Thoracic aorta (tissue), 2 donors: Measurements from ENCODE around the gene ZKSCAN1. TPM values are rescaled to one million over a fixed set of nuclear protein-coding genes. Genes with fewer than 3 reads are reported as not detected.
A peak's percentile ranks its signal among the peaks of the same experiment; 100 is the strongest.
"Not testable (repeated sequence)": the region's sequence is repeated elsewhere in the genome, so short reads cannot be mapped to it uniquely, and the experiment has no call there.

Source experiments
- ATAC-seq: fragments of 150-250 bp; one replicate; pipeline ENCODE4 v1.8.0; 2017; ENCODE audit warnings: low read depth; ENCODE audit not compliant: insufficient number of reproducible peaks, low FRiP score
- DNase-seq: peaks from one replicate; pipeline ENCODE4 v3.0.0-alpha.2; 2020; ENCODE audit warnings: low spot score
- H3K27ac ChIP-seq, 2 donors: fragments of 200-600 bp; sonication (generic); 1 replicate in 1 of 2; 2 replicates in 1 of 2; pipeline ENCODE4 v1.5.1; 2016; ENCODE audit warnings: mild to moderate bottlenecking in 2 of 2, moderate library complexity in 2 of 2
- H3K27me3 ChIP-seq: fragments of 200-600 bp; sonication (generic); replicated peaks from 2 replicates; pipeline ENCODE4 v1.6.0; 2016; ENCODE audit warnings: mild to moderate bottlenecking; ENCODE audit not compliant: insufficient read depth
- H3K36me3 ChIP-seq: fragments of 200-600 bp; sonication (generic); one replicate; pipeline ENCODE4 v1.5.1; 2016
- H3K4me1 ChIP-seq, 2 donors: fragments of 200-600 bp; sonication (generic); 1 replicate in 1 of 2; 2 replicates in 1 of 2; pipeline versions ENCODE4 v1.5.1 to v1.6.0; 2016; ENCODE audit warnings: low read depth in 2 of 2, mild to moderate bottlenecking in 1 of 2; ENCODE audit not compliant: control insufficient read depth in 1 of 2
- H3K4me3 ChIP-seq: fragments of 200-600 bp; sonication (generic); 2 replicates; pipeline ENCODE4 v1.5.1; 2016; ENCODE audit warnings: mild to moderate bottlenecking
- H3K9me3 ChIP-seq: fragments of 200-600 bp; sonication (generic); 2 replicates; pipeline ENCODE4 v1.5.1; 2016
- CTCF ChIP-seq: fragments of 200-600 bp; sonication (generic); IDR thresholded peaks from one replicate; pipeline ENCODE4 v1.5.1; 2019; ENCODE audit warnings: antibody characterized with exemption
- total RNA-seq, 2 donors: library from RNA; depleted of rRNA; stranded (reverse); fragments of >200 nt; gene quantifications; one replicate each; pipeline versions ENCODE4 v1.1.0 to v1.2.3, GENCODE V29; 2016

Gene ZKSCAN1
- total RNA-seq, result 10 to 100 TPM; 25.6 to 42.5 TPM

DNA sequence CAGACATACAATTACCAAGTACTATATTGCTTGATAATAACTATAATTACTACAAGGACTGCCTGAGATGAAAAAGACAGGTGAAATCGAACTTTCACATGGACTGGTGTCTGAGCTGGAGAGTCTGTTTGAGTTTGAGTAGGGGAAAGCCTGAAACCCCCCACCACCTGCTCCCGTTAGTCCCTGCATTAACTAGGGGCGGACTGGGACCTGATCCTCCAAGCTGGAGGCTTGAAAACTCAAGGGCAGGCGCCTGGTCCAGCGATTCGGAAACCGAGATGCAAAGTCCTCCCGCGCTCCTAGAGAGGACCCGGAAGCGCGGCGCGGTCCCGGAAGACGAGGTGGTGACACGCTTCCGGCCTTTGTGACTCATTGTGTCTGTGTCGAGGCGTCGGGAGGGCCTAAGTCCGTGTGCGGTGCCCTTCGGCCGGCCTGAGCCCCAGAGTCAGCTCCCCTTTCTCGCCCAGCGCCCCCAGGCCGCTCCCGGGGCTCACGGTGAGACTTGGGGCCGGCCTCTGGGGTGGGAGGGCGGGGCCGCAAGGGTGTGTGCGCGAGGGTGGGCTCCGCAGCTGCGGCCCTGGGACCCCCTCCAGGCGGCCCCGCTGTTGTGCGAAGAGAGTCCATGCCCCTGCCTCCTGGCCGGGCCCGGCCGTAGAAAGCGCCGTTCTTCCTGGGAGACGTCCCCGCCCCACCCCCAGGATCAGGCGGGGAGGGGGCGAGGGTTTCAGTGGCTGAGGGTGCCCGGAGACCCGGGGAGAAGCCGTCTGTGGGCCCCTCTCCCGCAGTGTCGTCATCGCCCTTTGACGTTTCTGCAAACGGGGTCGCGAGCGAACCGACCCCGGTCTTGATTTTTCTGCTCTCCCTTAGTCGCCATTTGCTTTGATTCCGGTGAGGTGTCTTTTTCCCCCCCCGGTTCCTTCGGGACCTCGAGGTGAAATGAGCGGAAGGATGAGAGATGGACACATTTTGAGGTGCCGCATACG lies at the start of gene ZKSCAN1:
Gene ZKSCAN1 (plus strand): TSS at position 365 of the 983 bp plus-strand sequence. CDS start 7,911 bp downstream, outside the sequence.
- no peaks in the 10 kb centered on the region for H3K36me3 ChIP-seq
- H3K4me1 ChIP-seq, result peaks cover 15 to 38% of the 10 kb centered on the region in 2 donors
- no peaks in the 10 kb centered on the region for H3K9me3 ChIP-seq
- DNase-seq (peak; percentile 74), ATAC-seq (peak; percentile 85)
- peak within 1 kb of the TSS; percentile 82 to 83 for H3K27ac ChIP-seq
- peak within 1 kb of the TSS; percentile 100 for H3K4me3 ChIP-seq
- no peak for TF ChIP-seq CTCF
- H3K27me3 ChIP-seq, result no peaks in the 10 kb centered on the region

DNA sequence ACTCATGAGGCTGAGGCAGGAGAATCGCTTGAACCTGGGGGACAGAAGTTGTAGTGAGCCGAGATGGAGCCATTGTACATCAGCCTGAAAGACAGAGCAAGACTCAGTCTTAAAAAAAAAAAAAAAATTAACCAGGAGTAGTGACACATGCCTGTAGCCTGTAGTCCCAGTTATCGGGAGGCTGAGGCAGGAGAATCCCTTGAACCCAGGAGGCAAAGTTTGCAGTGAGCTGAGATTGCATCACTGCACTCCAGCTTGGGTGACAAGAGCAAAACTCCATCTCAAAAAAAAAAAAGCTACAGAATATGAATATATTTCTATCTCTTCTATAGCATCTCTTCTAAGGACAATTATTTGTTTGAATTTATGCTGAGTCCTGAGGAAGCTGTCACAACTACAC lies 46.1 kb upstream of the ZKSCAN1 start:
- no peak for TF ChIP-seq CTCF
- Histone ChIP-seq H3K9me3 (no peaks in the 10 kb centered on the region), H3K4me1 (no peaks in the 10 kb centered on the region), H3K4me3 (no peak overlapping the region), H3K36me3 (no peaks in the 10 kb centered on the region), H3K27ac (no peak overlapping the region), H3K27me3 (no peaks in the 10 kb centered on the region)
- no peak for ATAC-seq
- DNase-seq, result no peak

DNA sequence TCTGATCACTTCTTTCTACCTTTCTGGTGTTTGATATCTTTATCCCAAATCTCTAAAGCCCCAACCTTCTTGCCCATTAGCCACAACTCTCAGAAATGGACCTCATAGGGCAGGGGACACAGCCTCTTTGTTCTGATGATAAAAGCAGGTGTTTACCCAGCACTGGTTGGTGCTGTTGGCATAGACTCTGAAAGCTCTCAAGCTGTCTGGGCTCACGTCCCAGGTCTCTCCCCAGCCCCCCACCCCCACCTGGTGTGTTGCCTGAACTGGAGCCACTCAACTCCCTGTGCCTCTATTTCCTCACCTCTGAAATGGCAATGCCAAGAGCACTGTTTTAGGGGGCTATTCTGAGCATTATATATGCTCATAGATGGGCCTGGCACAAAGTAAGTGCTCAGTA lies 45.6 kb upstream of the ZKSCAN1 start:
- not testable (repeated sequence) for H3K4me1 ChIP-seq, H3K27me3 ChIP-seq, ATAC-seq, H3K4me3 ChIP-seq, DNase-seq, H3K27ac ChIP-seq, H3K9me3 ChIP-seq, H3K36me3 ChIP-seq

- Histone ChIP-seq H3K27me3 (no peaks in the 10 kb centered on the region), H3K4me1 (no peaks in the 10 kb centered on the region), H3K9me3 (no peaks in the 10 kb centered on the region), H3K27ac (no peak overlapping the region), H3K4me3 (no peak overlapping the region), H3K36me3 (no peaks in the 10 kb centered on the region)
- no peak for ATAC-seq
- TF ChIP-seq CTCF, result no peak
- DNase-seq, result no peak
Observed at GRCh38 chr7:99971242-99971641, 44.2 kb upstream of the ZKSCAN1 start.

- ATAC-seq, DNase-seq, H3K36me3 ChIP-seq, H3K9me3 ChIP-seq, H3K4me1 ChIP-seq, H3K27ac ChIP-seq, H3K4me3 ChIP-seq, H3K27me3 ChIP-seq: not testable (repeated sequence)
Observed at GRCh38 chr7:99973817-99974216, 41.6 kb upstream of the ZKSCAN1 start.

GRCh38 chr7:99974681-99975080 lies 40.7 kb upstream of the ZKSCAN1 start:
- no peaks in the 10 kb centered on the region for H3K4me1 ChIP-seq
- no peak overlapping the region for H3K4me3 ChIP-seq
- no peaks in the 10 kb centered on the region for H3K9me3 ChIP-seq
- TF ChIP-seq CTCF, result no peak
- H3K36me3 ChIP-seq, result no peaks in the 10 kb centered on the region
- H3K27me3 ChIP-seq, result no peaks in the 10 kb centered on the region
- H3K27ac ChIP-seq, result no peak overlapping the region
- ATAC-seq (no peak), DNase-seq (no peak)
